HCT116 (cell line): Measurements from ENCODE around the gene WNT9A. TPM values are rescaled to one million over a fixed set of nuclear protein-coding genes. Genes with fewer than 3 reads are reported as not detected.

ENCODE experiments used
- ATAC-seq: fragments of 200-7000 bp; cut with Tn5 transposase; 2 replicates; pipeline ENCODE4 v1.9.1; 2020; ENCODE audit warnings: mild to moderate bottlenecking, moderate library complexity
- BruUV-seq: library from RNA; stranded (reverse); fragments of 400-500 nt; replicated peaks from 2 replicates; lab custom pipeline; 2021; lab: Mats Ljungman, UMichigan
- CTCF ChIA-PET: fragments of 300-600 bp; sonication (Branson Sonifier 250); formaldehyde crosslinking; loops from one replicate; lab custom pipeline; 2021; ENCODE audit warnings: antibody characterized with exemption; lab: Charles Lee
- POLR2A ChIA-PET: fragments of 300-600, 350-600 bp; sonication (Branson Sonifier 250); formaldehyde crosslinking; loops from one replicate; lab custom pipeline; 2021; ENCODE audit warnings: antibody characterized with exemption; lab: Charles Lee
- RAD21 ChIA-PET, 2 experiments: fragments of 300-600 bp; sonication (Branson Sonifier 250); formaldehyde crosslinking; loops; one replicate each; lab custom pipeline; 2023; ENCODE audit warnings: low total read pairs in 2 of 2; ENCODE audit not compliant: uncharacterized antibody in 2 of 2, unreplicated experiment in 2 of 2, low non-redundant PET in 1 of 2; lab: Charles Lee
- DNase-seq: peaks from one replicate; pipeline ENCODE4 v3.0.0-alpha.2; 2010; ENCODE audit warnings: low read depth, low spot score
- H2AFZ ChIP-seq: fragments of 200-600 bp; shearing (Covaris generic), sonication (generic); 2 replicates; pipeline ENCODE4 v1.6.1; 2017; ENCODE audit warnings: low read depth, mixed run types, mixed read lengths, antibody characterized with exemption, low read length; ENCODE audit not compliant: poor library complexity, severe bottlenecking
- H3K27ac ChIP-seq: 2 replicates; pipeline ENCODE4 v1.5.1; 2012; ENCODE audit warnings: low read depth, low read length
- H3K27me3 ChIP-seq: fragments of 200-600 bp; sonication (generic); 2 replicates; pipeline ENCODE4 v1.6.1; 2016; ENCODE audit warnings: mixed run types, low read length, mixed read lengths; ENCODE audit not compliant: insufficient read depth
- H3K36me3 ChIP-seq, 2 experiments: fragments of 200-500 bp in 1 of 2; fragments of 200-600 bp in 1 of 2; sonication (Bioruptor generic) in 1 of 2; sonication (generic) in 1 of 2; 2 replicates each; pipeline versions ENCODE4 v1.5.1 to v1.6.1; 2014 to 2016; ENCODE audit warnings: low read length in 2 of 2, inconsistent platforms in 1 of 2, mixed read lengths in 1 of 2, mixed run types in 1 of 2; ENCODE audit not compliant: insufficient read depth in 2 of 2, control insufficient read depth in 1 of 2
- H3K4me1 ChIP-seq, 2 experiments: fragments of 200-600 bp in 1 of 2; sonication (generic) in 1 of 2; 2 replicates each; pipeline versions ENCODE4 v1.5.1 to v1.6.1; 2012 to 2017; ENCODE audit warnings: low read length in 2 of 2, inconsistent platforms in 1 of 2, mild to moderate bottlenecking in 1 of 2, mixed read lengths in 1 of 2, mixed run types in 1 of 2, moderate library complexity in 1 of 2; ENCODE audit not compliant: insufficient read depth in 2 of 2, control insufficient read depth in 1 of 2
- H3K4me2 ChIP-seq: fragments of 200-600 bp; sonication (generic); 2 replicates; pipeline ENCODE4 v1.6.1; 2017; ENCODE audit warnings: mixed run types, low read length, mixed read lengths
- H3K4me3 ChIP-seq, 2 experiments: fragments of 200-600 bp in 1 of 2; sonication (generic) in 1 of 2; replicated peaks in 1 of 2; 2 replicates each; pipeline ENCODE4 v1.5.1; 2011 to 2016; ENCODE audit warnings: low read length in 2 of 2, control low read depth in 1 of 2, low read depth in 1 of 2, mild to moderate bottlenecking in 1 of 2, mixed read lengths in 1 of 2, mixed run types in 1 of 2
- H3K79me2 ChIP-seq: fragments of 200-600 bp; sonication (generic); 2 replicates; pipeline ENCODE4 v1.6.1; 2017; ENCODE audit warnings: mild to moderate bottlenecking, mixed run types, low read length, moderate library complexity, mixed read lengths; ENCODE audit not compliant: insufficient read depth
- H3K9ac ChIP-seq: fragments of 200-600 bp; sonication (generic); 2 replicates; pipeline ENCODE4 v1.6.1; 2016; ENCODE audit warnings: low read length, mixed read lengths
- H3K9me2 ChIP-seq: fragments of 200-600 bp; sonication (generic), shearing (Covaris generic); 2 replicates; pipeline ENCODE4 v1.6.1; 2017; ENCODE audit warnings: mixed run types, mild to moderate bottlenecking, moderate library complexity; ENCODE audit not compliant: insufficient read depth
- H3K9me3 ChIP-seq, 2 experiments: fragments of 200-500 bp in 1 of 2; fragments of 200-600 bp in 1 of 2; sonication (Bioruptor generic) in 1 of 2; sonication (generic) in 1 of 2; 2 replicates each; pipeline ENCODE4 v1.6.1; 2014 to 2017; ENCODE audit warnings: low read length in 2 of 2, mixed read lengths in 2 of 2, inconsistent platforms in 1 of 2, low read depth in 1 of 2, mild to moderate bottlenecking in 1 of 2, mixed run types in 1 of 2, moderate library complexity in 1 of 2; ENCODE audit not compliant: control insufficient read depth in 1 of 2, insufficient read depth in 1 of 2
- H4K20me1 ChIP-seq: fragments of 200-600 bp; sonication (generic), shearing (Covaris generic); 2 replicates; pipeline ENCODE4 v1.6.1; 2017; ENCODE audit warnings: mixed run types, mild to moderate bottlenecking, moderate library complexity; ENCODE audit not compliant: insufficient read depth
- CBX3 ChIP-seq: IDR thresholded peaks from 2 replicates; pipeline ENCODE4 v1.6.1; 2012; ENCODE audit warnings: low read depth
- CEBPB ChIP-seq: IDR thresholded peaks from 2 replicates; pipeline ENCODE4 v1.6.1; 2012; ENCODE audit warnings: low read depth
- ELF1 ChIP-seq: IDR thresholded peaks from 2 replicates; pipeline ENCODE4 v1.6.1; 2012; ENCODE audit warnings: low read depth, borderline replicate concordance
- EZH2 ChIP-seq: fragments of 200-600 bp; sonication (generic); IDR thresholded peaks from 2 replicates; pipeline ENCODE4 v1.6.1; 2017; ENCODE audit warnings: antibody characterized with exemption, mixed run types
- FOSL1 ChIP-seq: IDR thresholded peaks from 2 replicates; pipeline ENCODE4 v1.6.1; 2012; ENCODE audit warnings: low read depth
- JUND ChIP-seq: IDR thresholded peaks from 2 replicates; pipeline ENCODE4 v1.6.1; 2012
- POLR2AphosphoS5 ChIP-seq: IDR thresholded peaks from 2 replicates; pipeline ENCODE4 v1.6.1; 2011; ENCODE audit warnings: mild to moderate bottlenecking, low read depth, low read length, moderate library complexity
- RAD21 ChIP-seq: IDR thresholded peaks from 2 replicates; pipeline ENCODE4 v1.6.1; 2012; ENCODE audit warnings: low read depth, mild to moderate bottlenecking
- SIN3A ChIP-seq: IDR thresholded peaks from 2 replicates; pipeline ENCODE4 v1.6.1; 2012; ENCODE audit warnings: low read depth
- SP1 ChIP-seq: IDR thresholded peaks from 2 replicates; pipeline ENCODE4 v1.6.1; 2012; ENCODE audit warnings: low read depth
- SRF ChIP-seq: IDR thresholded peaks from 2 replicates; pipeline ENCODE4 v1.6.1; 2012; ENCODE audit warnings: low read depth
- TCF7L2 ChIP-seq: IDR thresholded peaks from 2 replicates; pipeline ENCODE4 v1.7.0; 2011; ENCODE audit warnings: borderline replicate concordance, inconsistent platforms; ENCODE audit not compliant: insufficient read depth, insufficient read length; ENCODE audit errors: extremely low read depth
- YY1 ChIP-seq: IDR thresholded peaks from 2 replicates; pipeline ENCODE4 v1.6.1; 2011; ENCODE audit warnings: low read length, low read depth, moderate library complexity, mild to moderate bottlenecking; ENCODE audit not compliant: insufficient replicate concordance; ENCODE audit errors: extremely low read depth
- ZBTB33 ChIP-seq: IDR thresholded peaks from 2 replicates; pipeline ENCODE4 v1.6.1; 2011; ENCODE audit warnings: mild to moderate bottlenecking, low read length, moderate library complexity; ENCODE audit not compliant: insufficient replicate concordance; ENCODE audit errors: extremely low read depth
- ZNF274 ChIP-seq: fragments of 200-500 bp; sonication (Bioruptor generic); IDR thresholded peaks from 2 replicates; pipeline ENCODE4 v1.6.1; 2014; ENCODE audit warnings: mild to moderate bottlenecking, low read depth, low read length, inconsistent platforms
- intact Hi-C: fragments of 100-400 bp; cut with micrococcal nuclease; formaldehyde crosslinking; loops from 2 replicates; pipeline ENCODE4 v1.10.0; 2022
- total RNA-seq: library from RNA; stranded (reverse); gene quantifications from one replicate; pipeline ENCODE4 v1.2.1, GENCODE V29; 2021; ENCODE audit not compliant: unreplicated experiment
- TF ChIP-seq, protein P1 (sequence below): IDR thresholded peaks from 2 replicates; pipeline ENCODE4 v1.6.1; 2012
- TF ChIP-seq, protein P2 (sequence below), 3 experiments: fragments of 200-600 bp in 1 of 3; sonication (generic) in 1 of 3; IDR thresholded peaks in 2 of 3; conservative IDR thresholded peaks in 1 of 3; 2 replicates each; pipeline ENCODE4 v1.5.1; 2012 to 2017; ENCODE audit warnings: low read depth in 2 of 3, low read length in 2 of 3, antibody characterized with exemption in 1 of 3, borderline replicate concordance in 1 of 3, control low read depth in 1 of 3, mild to moderate bottlenecking in 1 of 3, mixed read lengths in 1 of 3, mixed run types in 1 of 3, moderate library complexity in 1 of 3; ENCODE audit not compliant: insufficient read depth in 1 of 3

The WNT9A gene
- total RNA-seq, 1 experiment from 2014 or later, result 5.6 TPM

- ATAC-seq, result no peak
- Histone ChIP-seq H2AFZ (no peak overlapping the region), H3K27me3 (no peaks in the 10 kb centered on the region), H3K9me2 (no peaks in the 10 kb centered on the region), H4K20me1 (no peaks in the 10 kb centered on the region), H3K36me3 (no peaks in the 10 kb centered on the region), H3K9ac (no peak overlapping the region), H3K27ac (no peak overlapping the region), H3K79me2 (no peaks in the 10 kb centered on the region), H3K4me2 (no peak overlapping the region), H3K4me3 (no peak overlapping the region), H3K4me1 (peaks cover 0 to 9% of the 10 kb centered on the region in 2 experiments; a peak in 3 of 4 replicates), H3K9me3 (no peaks in the 10 kb centered on the region)
- intact Hi-C loops, result no loop called here
- DNase-seq, result no peak
- POLR2A ChIA-PET, result no interaction called here
- RAD21 ChIA-PET, result no interaction called here
- TF ChIP-seq ELF1, result no peak
- no peak for TF ChIP-seq YY1
- no peak for TF ChIP-seq EZH2
- no peak for TF ChIP-seq SRF
- no peak for TF ChIP-seq CEBPB
- TF ChIP-seq ZNF274, result no peak
- no peak for TF ChIP-seq POLR2AphosphoS5
- no TSS peak for BruUV-seq
- CTCF ChIA-PET, result no interaction called here
These were observed 44.6 kb downstream of the WNT9A start for GRCh38 chr1:227903061-227903521.

DNA sequence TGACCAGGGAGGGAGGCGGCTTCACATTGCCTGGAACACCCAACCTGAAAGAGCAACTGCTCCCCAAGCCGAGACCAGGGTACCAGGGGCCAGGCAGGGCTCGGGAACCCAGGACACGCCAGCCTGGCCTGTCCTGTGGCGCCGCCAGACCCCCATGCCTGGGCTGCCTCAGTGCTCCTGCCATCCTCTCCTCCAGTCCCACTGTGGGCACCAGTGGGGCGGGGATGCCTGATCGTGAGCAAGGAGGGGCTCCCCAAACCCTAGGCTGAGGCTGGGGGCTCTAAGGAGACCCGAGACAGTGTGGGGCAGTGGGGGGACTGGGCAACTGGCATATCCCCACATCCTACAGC, 45.1 kb downstream of the WNT9A start:
- ChIA-PET POLR2A (no interaction called here), RAD21 (no interaction called here), CTCF (no interaction called here)
- Histone ChIP-seq H3K4me3 (no peak overlapping the region), H3K9me3 (no peaks in the 10 kb centered on the region), H3K36me3 (no peaks in the 10 kb centered on the region), H3K79me2 (no peaks in the 10 kb centered on the region), H3K27ac (no peak overlapping the region), H2AFZ (no peak overlapping the region), H4K20me1 (no peaks in the 10 kb centered on the region), H3K4me2 (peak overlapping the region; percentile 4; the same call in 1 of the 2 replicates), H3K9me2 (no peaks in the 10 kb centered on the region), H3K27me3 (no peaks in the 10 kb centered on the region), H3K9ac (no peak overlapping the region), H3K4me1 (peaks cover 0 to 9% of the 10 kb centered on the region in 2 experiments; a peak in 3 of 4 replicates)
- BruUV-seq, result no TSS peak
- no peak; the same call in 1 of the 2 replicates for ATAC-seq
- intact Hi-C loops, result no loop called here
- no peak for DNase-seq
- TF ChIP-seq SIN3A (no peak), SRF (no peak), EZH2 (no peak), ZNF274 (no peak), CBX3 (no peak), ZBTB33 (no peak), ELF1 (no peak), SP1 (no peak), YY1 (no peak), JUND (no peak), FOSL1 (no peak), POLR2AphosphoS5 (no peak), TCF7L2 (no peak), RAD21 (no peak)
- TF ChIP-seq, protein P1, sequence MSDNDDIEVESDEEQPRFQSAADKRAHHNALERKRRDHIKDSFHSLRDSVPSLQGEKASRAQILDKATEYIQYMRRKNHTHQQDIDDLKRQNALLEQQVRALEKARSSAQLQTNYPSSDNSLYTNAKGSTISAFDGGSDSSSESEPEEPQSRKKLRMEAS, result no peak
- TF ChIP-seq, protein P2, sequence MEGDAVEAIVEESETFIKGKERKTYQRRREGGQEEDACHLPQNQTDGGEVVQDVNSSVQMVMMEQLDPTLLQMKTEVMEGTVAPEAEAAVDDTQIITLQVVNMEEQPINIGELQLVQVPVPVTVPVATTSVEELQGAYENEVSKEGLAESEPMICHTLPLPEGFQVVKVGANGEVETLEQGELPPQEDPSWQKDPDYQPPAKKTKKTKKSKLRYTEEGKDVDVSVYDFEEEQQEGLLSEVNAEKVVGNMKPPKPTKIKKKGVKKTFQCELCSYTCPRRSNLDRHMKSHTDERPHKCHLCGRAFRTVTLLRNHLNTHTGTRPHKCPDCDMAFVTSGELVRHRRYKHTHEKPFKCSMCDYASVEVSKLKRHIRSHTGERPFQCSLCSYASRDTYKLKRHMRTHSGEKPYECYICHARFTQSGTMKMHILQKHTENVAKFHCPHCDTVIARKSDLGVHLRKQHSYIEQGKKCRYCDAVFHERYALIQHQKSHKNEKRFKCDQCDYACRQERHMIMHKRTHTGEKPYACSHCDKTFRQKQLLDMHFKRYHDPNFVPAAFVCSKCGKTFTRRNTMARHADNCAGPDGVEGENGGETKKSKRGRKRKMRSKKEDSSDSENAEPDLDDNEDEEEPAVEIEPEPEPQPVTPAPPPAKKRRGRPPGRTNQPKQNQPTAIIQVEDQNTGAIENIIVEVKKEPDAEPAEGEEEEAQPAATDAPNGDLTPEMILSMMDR (IDR thresholded peaks at IDR 0.05 in 2 of 3, conservative IDR thresholded peaks at IDR 0.05 in 1 of 3; ENCODE audit: borderline replicate concordance in 1 of 3, insufficient read depth in 1 of 3, low read depth in 2 of 3, low read length in 2 of 3), result no peak
